Measurements from ENCODE around the gene PAX8.

The PAX8 gene

GRCh38 chr2:113215056-113215455 lies 63.7 kb downstream of the PAX8 start:
- no peak overlapping the region for H2BK15ac ChIP-seq (replicated peaks; ENCODE audit: low read depth)
- H3K23ac ChIP-seq (ENCODE audit: low read length) = no peak overlapping the region
- H4K5ac ChIP-seq (ENCODE audit: low read length) = no peak overlapping the region
- no peak overlapping the region for H3K4ac ChIP-seq (ENCODE audit: low read depth, low read length)
- no peak overlapping the region for H4K8ac ChIP-seq (ENCODE audit: low read depth, low read length)
- H2AK5ac ChIP-seq (ENCODE audit: low read length) = no peak overlapping the region
- no CpG with 5 or more reads among the region's 2 CpGs for WGBS (ENCODE audit: extremely low coverage, insufficient coverage, low lambda C conversion rate)
- peaks cover 5% of the 10 kb centered on the region for H3K4me1 ChIP-seq (ENCODE audit: control insufficient read depth, low read depth, low read length)
- H2BK5ac ChIP-seq (ENCODE audit: low read length) = no peak overlapping the region
- no peak overlapping the region for H3K9ac ChIP-seq (ENCODE audit: low read length)
- no peak overlapping the region for H3K4me2 ChIP-seq (ENCODE audit: low read length)
- no peaks in the 10 kb centered on the region for H3K27me3 ChIP-seq (ENCODE audit: insufficient read depth, low read length, poor library complexity)
- H3K4me3 ChIP-seq (ENCODE audit: low read length) = no peak overlapping the region
- H3K27ac ChIP-seq (ENCODE audit: low read depth, low read length) = no peak overlapping the region
- no peaks in the 10 kb centered on the region for H3K36me3 ChIP-seq (ENCODE audit: control insufficient read depth, insufficient read depth, low read length)
- H3K79me1 ChIP-seq (ENCODE audit: low read length) = no peaks in the 10 kb centered on the region
- no peak overlapping the region for H2BK120ac ChIP-seq (ENCODE audit: low read depth, low read length)
- no peak for DNase-seq
- no peaks in the 10 kb centered on the region for H3K79me2 ChIP-seq (ENCODE audit: control insufficient read depth, insufficient read depth, low read length)
- H3K56ac ChIP-seq (ENCODE audit: low read length) = no peak overlapping the region
- no peak overlapping the region for H3K18ac ChIP-seq (ENCODE audit: low read length)

GRCh38 chr2:113214141-113214540 lies 64.6 kb downstream of the PAX8 start:
- Histone ChIP-seq H4K8ac (ENCODE audit: low read depth, low read length) (no peak overlapping the region), H2BK120ac (ENCODE audit: low read depth, low read length) (no peak overlapping the region), H3K4me3 (ENCODE audit: low read length) (no peak overlapping the region), H2BK15ac (replicated peaks; ENCODE audit: low read depth) (no peak overlapping the region), H3K4me1 (ENCODE audit: control insufficient read depth, low read depth, low read length) (peaks cover 5% of the 10 kb centered on the region), H3K4ac (ENCODE audit: low read depth, low read length) (no peak overlapping the region), H4K5ac (ENCODE audit: low read length) (no peak overlapping the region), H3K23ac (ENCODE audit: low read length) (no peak overlapping the region), H3K18ac (ENCODE audit: low read length) (no peak overlapping the region), H2AK5ac (ENCODE audit: low read length) (no peak overlapping the region), H3K9ac (ENCODE audit: low read length) (no peak overlapping the region), H3K27me3 (ENCODE audit: insufficient read depth, low read length, poor library complexity) (no peaks in the 10 kb centered on the region), H3K79me1 (ENCODE audit: low read length) (no peaks in the 10 kb centered on the region), H3K36me3 (ENCODE audit: control insufficient read depth, insufficient read depth, low read length) (no peaks in the 10 kb centered on the region), H3K79me2 (ENCODE audit: control insufficient read depth, insufficient read depth, low read length) (no peaks in the 10 kb centered on the region), H2BK5ac (ENCODE audit: low read length) (no peak overlapping the region), H3K56ac (ENCODE audit: low read length) (no peak overlapping the region), H3K4me2 (ENCODE audit: low read length) (no peak overlapping the region), H3K27ac (ENCODE audit: low read depth, low read length) (no peak overlapping the region)
- no peak for DNase-seq
- no CpG with 5 or more reads among the region's 4 CpGs for WGBS (ENCODE audit: extremely low coverage, insufficient coverage, low lambda C conversion rate)

- no peak overlapping the region for H3K18ac ChIP-seq (ENCODE audit: low read length)
- no peak overlapping the region for H2BK15ac ChIP-seq (replicated peaks; ENCODE audit: low read depth)
- no peak overlapping the region for H2BK120ac ChIP-seq (ENCODE audit: low read depth, low read length)
- H3K79me2 ChIP-seq (ENCODE audit: control insufficient read depth, insufficient read depth, low read length) = no peaks in the 10 kb centered on the region
- WGBS (ENCODE audit: extremely low coverage, insufficient coverage, low lambda C conversion rate) = no CpG with 5 or more reads among the region's 14 CpGs
- H3K79me1 ChIP-seq (ENCODE audit: low read length) = no peaks in the 10 kb centered on the region
- no peak overlapping the region for H3K4me3 ChIP-seq (ENCODE audit: low read length)
- peaks cover 5% of the 10 kb centered on the region for H3K4me1 ChIP-seq (ENCODE audit: control insufficient read depth, low read depth, low read length)
- H2AK5ac ChIP-seq (ENCODE audit: low read length) = no peak overlapping the region
- H3K4ac ChIP-seq (ENCODE audit: low read depth, low read length) = no peak overlapping the region
- no peak overlapping the region for H3K9ac ChIP-seq (ENCODE audit: low read length)
- H3K4me2 ChIP-seq (ENCODE audit: low read length) = no peak overlapping the region
- no peaks in the 10 kb centered on the region for H3K27me3 ChIP-seq (ENCODE audit: insufficient read depth, low read length, poor library complexity)
- H2BK5ac ChIP-seq (ENCODE audit: low read length) = no peak overlapping the region
- no peak overlapping the region for H3K23ac ChIP-seq (ENCODE audit: low read length)
- no peak for DNase-seq
- H3K27ac ChIP-seq (ENCODE audit: low read depth, low read length) = no peak overlapping the region
- no peaks in the 10 kb centered on the region for H3K36me3 ChIP-seq (ENCODE audit: control insufficient read depth, insufficient read depth, low read length)
- H4K5ac ChIP-seq (ENCODE audit: low read length) = no peak overlapping the region
- peak overlapping the region; percentile 39 for H3K56ac ChIP-seq (ENCODE audit: low read length)
- no peak overlapping the region for H4K8ac ChIP-seq (ENCODE audit: low read depth, low read length)
Observed at GRCh38 chr2:113213061-113213930, 65.4 kb downstream of the PAX8 start.

GRCh38 chr2:113212245-113213060 lies 66.3 kb downstream of the PAX8 start:
- no peak overlapping the region for H3K9ac ChIP-seq (ENCODE audit: low read length)
- H3K4ac ChIP-seq (ENCODE audit: low read depth, low read length) = peak overlapping the region; percentile 21
- no peak overlapping the region for H2AK5ac ChIP-seq (ENCODE audit: low read length)
- no peak overlapping the region for H3K4me3 ChIP-seq (ENCODE audit: low read length)
- H3K4me2 ChIP-seq (ENCODE audit: low read length) = no peak overlapping the region
- H4K8ac ChIP-seq (ENCODE audit: low read depth, low read length) = no peak overlapping the region
- no peak overlapping the region for H3K27ac ChIP-seq (ENCODE audit: low read depth, low read length)
- H3K18ac ChIP-seq (ENCODE audit: low read length) = no peak overlapping the region
- peaks cover 1% of the 10 kb centered on the region for H3K4me1 ChIP-seq (ENCODE audit: control insufficient read depth, low read depth, low read length)
- H4K5ac ChIP-seq (ENCODE audit: low read length) = peak overlapping the region; percentile 30
- H2BK15ac ChIP-seq (replicated peaks; ENCODE audit: low read depth) = no peak overlapping the region
- no peaks in the 10 kb centered on the region for H3K79me2 ChIP-seq (ENCODE audit: control insufficient read depth, insufficient read depth, low read length)
- no peak for DNase-seq
- peak overlapping the region; percentile 39 for H3K56ac ChIP-seq (ENCODE audit: low read length)
- H3K23ac ChIP-seq (ENCODE audit: low read length) = no peak overlapping the region
- no peaks in the 10 kb centered on the region for H3K36me3 ChIP-seq (ENCODE audit: control insufficient read depth, insufficient read depth, low read length)
- no CpG with 5 or more reads among the region's 26 CpGs for WGBS (ENCODE audit: extremely low coverage, insufficient coverage, low lambda C conversion rate)
- H2BK120ac ChIP-seq (ENCODE audit: low read depth, low read length) = no peak overlapping the region
- no peaks in the 10 kb centered on the region for H3K79me1 ChIP-seq (ENCODE audit: low read length)
- H2BK5ac ChIP-seq (ENCODE audit: low read length) = no peak overlapping the region
- H3K27me3 ChIP-seq (ENCODE audit: insufficient read depth, low read length, poor library complexity) = no peaks in the 10 kb centered on the region

- Histone ChIP-seq H3K18ac (ENCODE audit: low read length) (peak overlapping the region; percentile 42), H3K36me3 (ENCODE audit: control insufficient read depth, insufficient read depth, low read length) (no peaks in the 10 kb centered on the region), H2BK120ac (ENCODE audit: low read depth, low read length) (no peak overlapping the region), H4K8ac (ENCODE audit: low read depth, low read length) (no peak overlapping the region), H3K4ac (ENCODE audit: low read depth, low read length) (no peak overlapping the region), H3K27ac (ENCODE audit: low read depth, low read length) (no peak overlapping the region), H3K4me3 (ENCODE audit: low read length) (no peak overlapping the region), H3K9ac (ENCODE audit: low read length) (no peak overlapping the region), H3K23ac (ENCODE audit: low read length) (no peak overlapping the region), H2AK5ac (ENCODE audit: low read length) (no peak overlapping the region), H3K79me1 (ENCODE audit: low read length) (no peaks in the 10 kb centered on the region), H3K79me2 (ENCODE audit: control insufficient read depth, insufficient read depth, low read length) (no peaks in the 10 kb centered on the region), H2BK5ac (ENCODE audit: low read length) (no peak overlapping the region), H3K4me1 (ENCODE audit: control insufficient read depth, low read depth, low read length) (no peaks in the 10 kb centered on the region), H3K4me2 (ENCODE audit: low read length) (no peak overlapping the region), H4K5ac (ENCODE audit: low read length) (peak overlapping the region; percentile 30), H3K56ac (ENCODE audit: low read length) (peak overlapping the region; percentile 34), H2BK15ac (replicated peaks; ENCODE audit: low read depth) (no peak overlapping the region), H3K27me3 (ENCODE audit: insufficient read depth, low read length, poor library complexity) (no peaks in the 10 kb centered on the region)
- DNase-seq = peak; percentile 47
- no CpG with 5 or more reads among the region's 13 CpGs for WGBS (ENCODE audit: extremely low coverage, insufficient coverage, low lambda C conversion rate)
Observed at GRCh38 chr2:113211226-113212105, 67.3 kb downstream of the PAX8 start.

All from mesendoderm (in vitro differentiated cells).